GM19025 (cell line): Measurements from ENCODE around the gene NOC4L.
"Not testable (repeated sequence)": the region's sequence is repeated elsewhere in the genome, so short reads cannot be mapped to it uniquely, and the experiment has no call there.

ENCODE experiments used
- ATAC-seq: cut with Tn5 transposase; IDR thresholded peaks from one replicate; pipeline ENCODE4 v1.9.1; 2021; ENCODE audit warnings: mild to moderate bottlenecking, low read depth, moderate library complexity; ENCODE audit not compliant: unreplicated experiment

The NOC4L gene

GRCh38 chr12:132191715-132192553 lies 47.7 kb downstream of the NOC4L start:
- ATAC-seq, result no peak

- no peak for ATAC-seq
Measured at GRCh38 chr12:132194056-132194455, 49.8 kb downstream of the NOC4L start.

- no peak for ATAC-seq
Measured at GRCh38 chr12:132194556-132194955, 50.3 kb downstream of the NOC4L start.

- ATAC-seq, result not testable (repeated sequence)
Measured at GRCh38 chr12:132195242-132195641, 51.0 kb downstream of the NOC4L start.

- no peak for ATAC-seq
Measured at GRCh38 chr12:132196038-132196872, 52.0 kb downstream of the NOC4L start.

GRCh38 chr12:132196873-132197390 lies 52.7 kb downstream of the NOC4L start:
- no peak for ATAC-seq

GRCh38 chr12:132197581-132198354 lies 53.5 kb downstream of the NOC4L start:
- no peak for ATAC-seq

GRCh38 chr12:132199101-132199500 lies 54.8 kb downstream of the NOC4L start:
- no peak for ATAC-seq

GRCh38 chr12:132199526-132200319 lies 55.5 kb downstream of the NOC4L start:
- no peak for ATAC-seq

- no peak for ATAC-seq
Measured at GRCh38 chr12:132200800-132201199, 56.5 kb downstream of the NOC4L start.

GRCh38 chr12:132201391-132202120 lies 57.3 kb downstream of the NOC4L start:
- ATAC-seq, result no peak
